HG03039 (cell line): Measurements from ENCODE around the gene KRT222.

ENCODE experiments used
- ATAC-seq: cut with Tn5 transposase; IDR thresholded peaks from one replicate; pipeline ENCODE4 v1.9.1; 2021; ENCODE audit warnings: mild to moderate bottlenecking, moderate library complexity; ENCODE audit not compliant: unreplicated experiment

The KRT222 gene

GRCh38 chr17:40615841-40616476 is 49.0 kb downstream of the KRT222 start:
- ATAC-seq: no peak

GRCh38 chr17:40615068-40615840 is 49.7 kb downstream of the KRT222 start:
- ATAC-seq: peak; percentile 52

DNA sequence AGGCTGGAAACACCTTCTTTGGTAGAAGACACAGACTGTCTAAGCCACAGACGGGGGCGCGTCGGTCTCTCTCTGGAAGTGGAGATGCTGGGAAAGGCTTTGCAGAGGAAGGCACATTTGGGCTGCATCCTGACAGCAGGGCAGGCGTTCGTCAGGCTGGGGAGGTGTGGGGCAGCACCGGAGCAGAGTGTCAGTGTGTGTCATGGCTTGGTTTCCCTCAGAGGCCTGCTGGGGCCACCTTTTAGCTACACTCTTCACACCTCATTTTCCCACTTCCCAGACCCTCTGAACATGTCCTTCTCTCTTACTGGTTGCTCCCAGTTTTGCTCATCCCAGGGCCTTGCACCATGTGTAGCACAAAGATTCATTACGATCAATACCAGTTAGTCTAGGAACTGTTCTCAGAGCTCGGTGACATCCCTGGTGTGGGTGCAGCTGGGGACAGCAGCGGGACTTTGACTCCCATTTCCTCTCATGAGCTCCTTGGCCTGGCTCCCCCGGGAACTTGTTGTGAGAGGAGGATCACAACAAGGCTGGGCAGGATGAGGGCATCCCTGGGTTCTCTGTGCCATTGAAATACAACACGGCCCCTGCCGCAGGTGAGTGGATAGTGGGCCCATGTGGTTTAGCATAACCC is 50.4 kb downstream of the KRT222 start:
- peak; percentile 5 for ATAC-seq

- ATAC-seq: no peak
Observed at GRCh38 chr17:40613467-40614154, 51.4 kb downstream of the KRT222 start.

- no peak for ATAC-seq
Observed at GRCh38 chr17:40612599-40613244, 52.3 kb downstream of the KRT222 start.

GRCh38 chr17:40611840-40612474 is 53.0 kb downstream of the KRT222 start:
- no peak for ATAC-seq

- ATAC-seq: no peak
Observed at GRCh38 chr17:40610359-40610758, 54.6 kb downstream of the KRT222 start.

- ATAC-seq: no peak
Observed at GRCh38 chr17:40608061-40608581, 56.9 kb downstream of the KRT222 start.

- no peak for ATAC-seq
Observed at GRCh38 chr17:40607641-40608040, 57.3 kb downstream of the KRT222 start.

GRCh38 chr17:40606548-40607353 is 58.2 kb downstream of the KRT222 start:
- no peak for ATAC-seq

GRCh38 chr17:40605306-40605705 is 59.7 kb downstream of the KRT222 start:
- no peak for ATAC-seq
